ENCODE data around the gene LRCOL1. TPM values are rescaled to one million over a fixed set of nuclear protein-coding genes. Genes with fewer than 3 reads are reported as not detected.

LRCOL1 gene
- total RNA-seq, 1 donor from 2014 or later: 1.8 TPM

GRCh38 chr12:132653567-132654290 lies 43.3 kb upstream of the LRCOL1 start:
- Histone ChIP-seq H3K27me3 (no peaks in the 10 kb centered on the region), H3K36me3 (peaks cover 81% of the 10 kb centered on the region), H3K27ac (no peak overlapping the region), H3K4me3 (no peak overlapping the region), H3K9me3 (no peaks in the 10 kb centered on the region), H3K4me1 (no peaks in the 10 kb centered on the region)
- DNase-seq: no peak
- intact Hi-C loops (cut with DNase I): no loop called here
- TF ChIP-seq CTCF (IDR thresholded peaks at IDR 0.05): no peak
- ATAC-seq: no peak

GRCh38 chr12:132651444-132652100 lies 41.2 kb upstream of the LRCOL1 start:
- no peak for DNase-seq
- no peak for TF ChIP-seq CTCF (IDR thresholded peaks at IDR 0.05)
- H3K36me3 ChIP-seq: peaks cover 80% of the 10 kb centered on the region

GRCh38 chr12:132649226-132649945 lies 39.0 kb upstream of the LRCOL1 start:
- intact Hi-C loops (cut with DNase I): no loop called here
- DNase-seq: no peak
- peak; percentile 23 for ATAC-seq

More at GRCh38 chr12:132651444-132652100, 41.2 kb upstream of the LRCOL1 start:
- no peak for ATAC-seq
- no peaks in the 10 kb centered on the region for H3K4me1 ChIP-seq
- H3K9me3 ChIP-seq: no peaks in the 10 kb centered on the region
- H3K4me3 ChIP-seq: no peak overlapping the region
- intact Hi-C loops (cut with DNase I): no loop called here
- H3K27ac ChIP-seq: no peak overlapping the region
- no peaks in the 10 kb centered on the region for H3K27me3 ChIP-seq

GRCh38 chr12:132648616-132649225 lies 38.3 kb upstream of the LRCOL1 start:
- no peaks in the 10 kb centered on the region for H3K9me3 ChIP-seq
- ATAC-seq (peak; percentile 32), DNase-seq (no peak)
- H3K4me1 ChIP-seq: no peaks in the 10 kb centered on the region
- H3K36me3 ChIP-seq: peaks cover 57% of the 10 kb centered on the region
- H3K27ac ChIP-seq: no peak overlapping the region
- TF ChIP-seq CTCF (IDR thresholded peaks at IDR 0.05): no peak
- H3K27me3 ChIP-seq: no peaks in the 10 kb centered on the region
- intact Hi-C loops (cut with DNase I): no loop called here
- no peak overlapping the region for H3K4me3 ChIP-seq

More at GRCh38 chr12:132649226-132649945, 39.0 kb upstream of the LRCOL1 start:
- peaks cover 64% of the 10 kb centered on the region for H3K36me3 ChIP-seq
- no peaks in the 10 kb centered on the region for H3K9me3 ChIP-seq
- H3K27me3 ChIP-seq: no peaks in the 10 kb centered on the region
- H3K27ac ChIP-seq: no peak overlapping the region
- H3K4me3 ChIP-seq: no peak overlapping the region
- no peaks in the 10 kb centered on the region for H3K4me1 ChIP-seq
- no peak for TF ChIP-seq CTCF (IDR thresholded peaks at IDR 0.05)

GRCh38 chr12:132647858-132648257 lies 37.5 kb upstream of the LRCOL1 start:
- Histone ChIP-seq H3K4me1 (no peaks in the 10 kb centered on the region), H3K4me3 (no peak overlapping the region), H3K36me3 (peaks cover 56% of the 10 kb centered on the region), H3K27me3 (no peaks in the 10 kb centered on the region), H3K9me3 (no peaks in the 10 kb centered on the region), H3K27ac (no peak overlapping the region)
- no peak for TF ChIP-seq CTCF (IDR thresholded peaks at IDR 0.05)
- DNase-seq (no peak), ATAC-seq (no peak)
- intact Hi-C loops (cut with DNase I): no loop called here

Measured in upper lobe of right lung (tissue), 1 donor.